Neural cell (in vitro differentiated cells): ENCODE results near the gene ATMIN. TPM values are rescaled to one million over a fixed set of nuclear protein-coding genes. Genes with fewer than 3 reads are reported as not detected.

ENCODE experiments used
- H2AFZ ChIP-seq: fragments of 200-600, 300-800 bp; sonication (generic), shearing (Covaris generic); 2 replicates; pipeline ENCODE4 v1.6.0; 2014; ENCODE audit warnings: low read depth, mild to moderate bottlenecking, antibody characterized with exemption, low read length, moderate library complexity
- H3F3A ChIP-seq: fragments of 200-600 bp; shearing (Covaris generic); 2 replicates; pipeline ENCODE4 v1.6.1; 2016; ENCODE audit warnings: mild to moderate bottlenecking, moderate library complexity, mixed read lengths, antibody characterized with exemption, low read length; ENCODE audit not compliant: insufficient read depth, poor library complexity, severe bottlenecking
- H3K27ac ChIP-seq: fragments of 200-600, 300-800 bp; sonication (generic), shearing (Covaris generic); 2 replicates; pipeline ENCODE4 v1.5.1; 2014; ENCODE audit warnings: mild to moderate bottlenecking, low read length, moderate library complexity
- H3K27me3 ChIP-seq: fragments of 300-800, 200-600 bp; sonication (generic), shearing (Covaris generic); 2 replicates; pipeline ENCODE4 v1.6.0; 2014; ENCODE audit warnings: mild to moderate bottlenecking, low read depth, low read length, moderate library complexity; ENCODE audit not compliant: insufficient read depth
- H3K36me3 ChIP-seq: fragments of 300-800, 200-600 bp; sonication (generic), shearing (Covaris generic); 2 replicates; pipeline ENCODE4 v1.5.1; 2014; ENCODE audit warnings: mild to moderate bottlenecking, antibody characterized with exemption, low read length, moderate library complexity; ENCODE audit not compliant: insufficient read depth
- H3K4me2 ChIP-seq: fragments of 300-800, 200-600 bp; sonication (generic), shearing (Covaris generic); 2 replicates; pipeline ENCODE4 v1.6.0; 2014; ENCODE audit warnings: mild to moderate bottlenecking, low read length
- H3K4me3 ChIP-seq: fragments of 300-800, 200-600 bp; sonication (generic), shearing (Covaris generic); 2 replicates; pipeline ENCODE4 v1.5.1; 2014; ENCODE audit warnings: mild to moderate bottlenecking, low read length, moderate library complexity
- H3K79me2 ChIP-seq: fragments of 200-600 bp; shearing (Covaris generic); replicated peaks from 2 replicates; pipeline ENCODE4 v1.6.0; 2014; ENCODE audit warnings: mild to moderate bottlenecking, low read length, moderate library complexity; ENCODE audit not compliant: insufficient read depth
- H3K9ac ChIP-seq: fragments of 300-800, 200-600 bp; sonication (generic), shearing (Covaris generic); 2 replicates; pipeline ENCODE4 v1.6.1; 2016; ENCODE audit warnings: mild to moderate bottlenecking, low read length, mixed read lengths
- H3K9me2 ChIP-seq: fragments of 200-600 bp; shearing (Covaris generic); 2 replicates; pipeline ENCODE4 v1.6.1; 2016; ENCODE audit warnings: mild to moderate bottlenecking, low read length, mixed read lengths; ENCODE audit not compliant: insufficient read depth
- H3K9me3 ChIP-seq: fragments of 200-600, 300-800 bp; sonication (generic), shearing (Covaris generic); 2 replicates; pipeline ENCODE4 v1.6.1; 2016; ENCODE audit warnings: mild to moderate bottlenecking, mixed run types, low read length, moderate library complexity, mixed read lengths
- H4K20me1 ChIP-seq: fragments of 200-600 bp; shearing (Covaris generic); 2 replicates; pipeline ENCODE4 v1.6.1; 2016; ENCODE audit warnings: mild to moderate bottlenecking, mixed run types; ENCODE audit not compliant: insufficient read depth
- EP300 ChIP-seq: fragments of 450-650 bp; conservative IDR thresholded peaks from 2 replicates; pipeline ENCODE4 v1.6.1; 2014; ENCODE audit warnings: antibody characterized with exemption, mild to moderate bottlenecking, moderate library complexity; ENCODE audit not compliant: poor library complexity, severe bottlenecking
- EZH2 ChIP-seq: fragments of 200-600, 300-800 bp; shearing (Covaris generic), sonication (generic); IDR thresholded peaks from 2 replicates; pipeline ENCODE4 v1.6.1; 2014; ENCODE audit warnings: antibody characterized with exemption, low read length, borderline replicate concordance, mild to moderate bottlenecking; ENCODE audit not compliant: insufficient read depth, poor library complexity, severe bottlenecking
- MXI1 ChIP-seq: fragments of 450-650 bp; conservative IDR thresholded peaks from 2 replicates; pipeline ENCODE4 v1.6.1; 2014; ENCODE audit warnings: antibody characterized with exemption, mild to moderate bottlenecking; ENCODE audit not compliant: poor library complexity, severe bottlenecking
- POLR2AphosphoS5 ChIP-seq: IDR thresholded peaks from 2 replicates; pipeline ENCODE4 v1.6.1; 2012
- RAD21 ChIP-seq: fragments of 450-650 bp; conservative IDR thresholded peaks from 2 replicates; pipeline ENCODE4 v1.6.1; 2014; ENCODE audit warnings: antibody characterized with exemption, mild to moderate bottlenecking, moderate library complexity
- SMC3 ChIP-seq: fragments of 450-650 bp; conservative IDR thresholded peaks from 2 replicates; pipeline ENCODE4 v1.6.1; 2014; ENCODE audit warnings: antibody characterized with exemption, mild to moderate bottlenecking, moderate library complexity; ENCODE audit not compliant: poor library complexity
- TAF1 ChIP-seq: IDR thresholded peaks from 2 replicates; pipeline ENCODE4 v1.6.1; 2012; ENCODE audit warnings: low read depth
- polyA plus RNA-seq: library from polyadenylated mRNA; depleted of rRNA; stranded (reverse); fragments of >200 nt; gene quantifications from 2 replicates; pipeline ENCODE4 v1.2.3, GENCODE V29; 2014
- TF ChIP-seq, protein P1 (sequence below): fragments of 450-650 bp; IDR thresholded peaks from 2 replicates; pipeline ENCODE4 v1.5.1; 2014; ENCODE audit warnings: antibody characterized with exemption, mild to moderate bottlenecking, moderate library complexity; ENCODE audit not compliant: poor library complexity, severe bottlenecking
- TF ChIP-seq, protein P2 (sequence below): IDR thresholded peaks from 2 replicates; pipeline ENCODE4 v1.6.1; 2012; ENCODE audit warnings: borderline replicate concordance

ATMIN gene
- polyA plus RNA-seq, 1 donor from 2014 or later = 62.3 TPM

DNA sequence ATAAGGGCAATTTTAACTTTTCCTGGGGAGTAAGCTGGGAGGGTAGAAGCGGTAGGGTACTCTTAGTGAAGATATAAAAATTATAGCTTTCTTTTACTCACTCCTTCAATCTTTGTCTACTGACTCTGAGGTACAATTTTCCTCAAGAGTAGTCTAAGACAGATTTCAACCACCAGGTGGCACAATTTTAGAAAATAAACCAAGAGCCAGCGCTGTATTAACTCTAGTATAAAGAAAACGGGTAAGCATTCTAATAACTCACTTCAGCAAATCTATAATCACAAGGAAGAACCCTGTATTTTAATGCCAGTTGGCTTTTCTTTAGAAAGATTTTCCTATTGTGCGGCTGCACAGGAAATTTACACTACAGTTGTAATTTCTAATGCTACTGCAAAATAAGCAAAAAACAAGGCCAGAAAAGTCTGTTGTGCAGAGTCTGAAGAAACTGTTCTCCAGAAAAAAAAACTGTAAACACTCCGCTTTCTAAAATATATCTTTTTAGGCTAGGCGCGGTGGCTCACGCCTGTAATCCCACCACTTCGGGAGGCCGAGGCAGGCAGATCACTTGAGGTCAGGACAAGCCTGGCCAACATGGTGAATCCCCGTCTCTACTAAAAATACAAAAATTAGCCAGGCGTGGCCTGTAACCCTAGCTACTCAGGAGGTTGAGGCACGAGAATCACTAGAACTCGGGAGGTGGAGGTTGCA lies 30.8 kb upstream of the ATMIN start:
- no peak overlapping the region for H3K27ac ChIP-seq
- no peaks in the 10 kb centered on the region for H3K9me2 ChIP-seq
- H3K27me3 ChIP-seq = no peaks in the 10 kb centered on the region
- H2AFZ ChIP-seq = no peak overlapping the region
- no peak overlapping the region for H3K9ac ChIP-seq
- H3K4me3 ChIP-seq = peak overlapping the region; percentile 28
- no peaks in the 10 kb centered on the region for H3F3A ChIP-seq
- TF ChIP-seq, protein P1, sequence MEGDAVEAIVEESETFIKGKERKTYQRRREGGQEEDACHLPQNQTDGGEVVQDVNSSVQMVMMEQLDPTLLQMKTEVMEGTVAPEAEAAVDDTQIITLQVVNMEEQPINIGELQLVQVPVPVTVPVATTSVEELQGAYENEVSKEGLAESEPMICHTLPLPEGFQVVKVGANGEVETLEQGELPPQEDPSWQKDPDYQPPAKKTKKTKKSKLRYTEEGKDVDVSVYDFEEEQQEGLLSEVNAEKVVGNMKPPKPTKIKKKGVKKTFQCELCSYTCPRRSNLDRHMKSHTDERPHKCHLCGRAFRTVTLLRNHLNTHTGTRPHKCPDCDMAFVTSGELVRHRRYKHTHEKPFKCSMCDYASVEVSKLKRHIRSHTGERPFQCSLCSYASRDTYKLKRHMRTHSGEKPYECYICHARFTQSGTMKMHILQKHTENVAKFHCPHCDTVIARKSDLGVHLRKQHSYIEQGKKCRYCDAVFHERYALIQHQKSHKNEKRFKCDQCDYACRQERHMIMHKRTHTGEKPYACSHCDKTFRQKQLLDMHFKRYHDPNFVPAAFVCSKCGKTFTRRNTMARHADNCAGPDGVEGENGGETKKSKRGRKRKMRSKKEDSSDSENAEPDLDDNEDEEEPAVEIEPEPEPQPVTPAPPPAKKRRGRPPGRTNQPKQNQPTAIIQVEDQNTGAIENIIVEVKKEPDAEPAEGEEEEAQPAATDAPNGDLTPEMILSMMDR = peak; percentile 73
- TF ChIP-seq RAD21 = peak; percentile 60
- TF ChIP-seq POLR2AphosphoS5 = no peak
- TF ChIP-seq, protein P2, sequence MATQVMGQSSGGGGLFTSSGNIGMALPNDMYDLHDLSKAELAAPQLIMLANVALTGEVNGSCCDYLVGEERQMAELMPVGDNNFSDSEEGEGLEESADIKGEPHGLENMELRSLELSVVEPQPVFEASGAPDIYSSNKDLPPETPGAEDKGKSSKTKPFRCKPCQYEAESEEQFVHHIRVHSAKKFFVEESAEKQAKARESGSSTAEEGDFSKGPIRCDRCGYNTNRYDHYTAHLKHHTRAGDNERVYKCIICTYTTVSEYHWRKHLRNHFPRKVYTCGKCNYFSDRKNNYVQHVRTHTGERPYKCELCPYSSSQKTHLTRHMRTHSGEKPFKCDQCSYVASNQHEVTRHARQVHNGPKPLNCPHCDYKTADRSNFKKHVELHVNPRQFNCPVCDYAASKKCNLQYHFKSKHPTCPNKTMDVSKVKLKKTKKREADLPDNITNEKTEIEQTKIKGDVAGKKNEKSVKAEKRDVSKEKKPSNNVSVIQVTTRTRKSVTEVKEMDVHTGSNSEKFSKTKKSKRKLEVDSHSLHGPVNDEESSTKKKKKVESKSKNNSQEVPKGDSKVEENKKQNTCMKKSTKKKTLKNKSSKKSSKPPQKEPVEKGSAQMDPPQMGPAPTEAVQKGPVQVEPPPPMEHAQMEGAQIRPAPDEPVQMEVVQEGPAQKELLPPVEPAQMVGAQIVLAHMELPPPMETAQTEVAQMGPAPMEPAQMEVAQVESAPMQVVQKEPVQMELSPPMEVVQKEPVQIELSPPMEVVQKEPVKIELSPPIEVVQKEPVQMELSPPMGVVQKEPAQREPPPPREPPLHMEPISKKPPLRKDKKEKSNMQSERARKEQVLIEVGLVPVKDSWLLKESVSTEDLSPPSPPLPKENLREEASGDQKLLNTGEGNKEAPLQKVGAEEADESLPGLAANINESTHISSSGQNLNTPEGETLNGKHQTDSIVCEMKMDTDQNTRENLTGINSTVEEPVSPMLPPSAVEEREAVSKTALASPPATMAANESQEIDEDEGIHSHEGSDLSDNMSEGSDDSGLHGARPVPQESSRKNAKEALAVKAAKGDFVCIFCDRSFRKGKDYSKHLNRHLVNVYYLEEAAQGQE = no peak
- peak; percentile 70 for TF ChIP-seq SMC3
- no peak for TF ChIP-seq TAF1
- no peak for TF ChIP-seq MXI1
- TF ChIP-seq EZH2 = no peak
- H3K9me3 ChIP-seq = no peaks in the 10 kb centered on the region
- no peak overlapping the region for H3K4me2 ChIP-seq
- peaks cover 52% of the 10 kb centered on the region for H3K79me2 ChIP-seq
- no peaks in the 10 kb centered on the region for H3K36me3 ChIP-seq
- no peaks in the 10 kb centered on the region for H4K20me1 ChIP-seq

DNA sequence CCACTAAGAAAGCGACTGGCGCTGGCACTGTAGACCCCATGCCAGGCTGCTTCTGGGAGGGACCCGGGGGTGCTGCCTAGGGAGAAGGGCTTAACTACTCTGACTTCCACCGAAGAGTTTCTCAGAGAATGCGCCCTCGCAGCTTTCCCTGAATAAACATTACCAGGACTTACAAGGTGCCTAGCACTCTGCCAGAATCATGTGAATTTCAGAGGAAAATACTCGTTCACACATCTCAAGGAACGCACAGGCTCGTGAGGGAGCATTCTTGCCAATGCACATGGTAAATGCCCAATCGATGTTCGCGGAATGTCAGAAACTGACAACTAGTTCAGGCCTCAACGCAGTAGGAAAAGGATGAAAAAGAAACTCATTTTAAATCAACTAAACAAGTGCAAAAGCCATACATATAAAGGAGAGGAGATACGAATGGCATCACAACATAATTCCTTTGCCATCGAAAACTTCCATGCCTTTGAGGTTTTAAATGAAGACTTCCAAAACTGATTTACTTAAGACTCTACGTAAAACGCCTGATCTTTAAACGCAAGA lies 30.0 kb upstream of the ATMIN start:
- Histone ChIP-seq H3K36me3 (no peaks in the 10 kb centered on the region), H3K9ac (peak overlapping the region; percentile 93), H2AFZ (no peak overlapping the region), H4K20me1 (no peaks in the 10 kb centered on the region), H3K27me3 (no peaks in the 10 kb centered on the region), H3K9me2 (no peaks in the 10 kb centered on the region), H3F3A (no peaks in the 10 kb centered on the region), H3K27ac (peak overlapping the region; percentile 94), H3K4me3 (peak overlapping the region; percentile 98), H3K4me2 (peak overlapping the region; percentile 87), H3K9me3 (no peaks in the 10 kb centered on the region), H3K79me2 (peaks cover 49% of the 10 kb centered on the region)
- TF ChIP-seq, protein P2 = no peak
- no peak for TF ChIP-seq SMC3
- TF ChIP-seq TAF1 = no peak
- TF ChIP-seq EZH2 = no peak
- no peak for TF ChIP-seq RAD21
- TF ChIP-seq MXI1 = no peak
- no peak for TF ChIP-seq EP300
- no peak for TF ChIP-seq POLR2AphosphoS5
- TF ChIP-seq, protein P1 = no peak
